Skin of body (tissue), 2 donors: ENCODE data around the gene ITIH4. TPM values are rescaled to one million over a fixed set of nuclear protein-coding genes. Genes with fewer than 3 reads are reported as not detected.
"Not testable (repeated sequence)": the region's sequence is repeated elsewhere in the genome, so short reads cannot be mapped to it uniquely, and the experiment has no call there.

Source experiments
- DNase-seq: peaks from one replicate; lab custom pipeline; 2025; lab: John Stamatoyannopoulos, UW
- total RNA-seq: library from RNA; depleted of rRNA; stranded (reverse); fragments of >200 nt; gene quantifications from one replicate; pipeline ENCODE4 v1.2.3, GENCODE V29; 2014

ITIH4 gene
- total RNA-seq, 1 donor from 2014 or later, result 4.6 TPM

DNA sequence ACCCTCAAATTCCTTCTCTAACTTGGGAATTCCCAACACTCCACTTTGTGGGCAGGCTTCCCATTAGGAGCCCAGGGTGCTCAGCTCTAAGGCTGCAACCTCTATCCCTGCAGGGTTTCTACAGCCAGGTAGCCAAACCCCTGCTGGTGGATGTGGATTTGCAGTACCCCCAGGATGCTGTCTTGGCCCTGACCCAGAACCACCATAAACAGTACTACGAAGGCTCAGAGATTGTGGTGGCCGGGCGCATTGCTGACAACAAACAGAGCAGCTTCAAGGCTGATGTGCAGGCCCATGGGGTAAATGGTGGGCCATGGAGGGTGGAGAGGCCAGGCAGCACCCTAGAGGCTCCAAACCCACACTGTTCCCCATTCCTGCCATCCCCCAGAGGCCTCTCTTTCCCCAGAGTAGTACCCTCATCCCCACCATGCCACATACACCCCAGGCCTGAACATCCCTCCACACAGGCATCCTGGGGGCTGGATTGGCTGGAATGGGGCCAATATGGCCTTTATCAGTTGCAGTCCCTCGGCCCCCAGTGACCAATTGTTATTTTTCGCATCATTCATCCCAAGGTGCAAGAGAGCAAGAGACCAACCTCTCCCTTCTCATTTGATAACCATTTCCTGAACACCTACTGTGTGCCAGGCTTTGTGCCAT is 45.4 kb downstream of the ITIH4 start:
- no peak for DNase-seq

DNA sequence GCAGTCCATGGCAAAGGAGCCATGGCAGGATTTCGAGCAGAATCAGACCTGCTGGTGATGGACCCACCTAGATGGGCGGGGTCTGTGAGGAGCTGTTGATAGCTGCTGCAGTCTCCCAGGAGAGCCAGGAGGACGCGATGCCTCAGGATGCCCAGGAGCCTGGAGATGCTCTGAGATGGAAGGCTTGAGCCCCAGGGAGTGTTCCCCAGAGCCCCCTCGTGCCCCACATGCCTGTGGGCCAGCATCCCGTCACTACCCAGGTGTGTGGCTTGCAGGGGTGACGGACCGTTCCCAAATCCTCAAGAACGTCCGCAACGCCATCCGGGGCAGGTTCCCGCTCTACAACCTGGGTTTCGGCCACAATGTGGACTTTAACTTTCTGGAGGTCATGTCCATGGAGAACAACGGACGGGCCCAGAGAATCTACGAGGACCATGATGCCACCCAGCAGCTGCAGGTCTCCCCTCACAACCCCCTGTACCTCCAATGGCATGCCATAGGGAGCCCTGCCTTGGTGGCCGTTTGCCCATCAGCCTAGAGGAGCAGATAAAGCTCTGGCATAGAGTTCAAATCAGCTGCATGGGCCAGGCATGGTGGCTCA is 46.4 kb downstream of the ITIH4 start:
- DNase-seq, result no peak

DNA sequence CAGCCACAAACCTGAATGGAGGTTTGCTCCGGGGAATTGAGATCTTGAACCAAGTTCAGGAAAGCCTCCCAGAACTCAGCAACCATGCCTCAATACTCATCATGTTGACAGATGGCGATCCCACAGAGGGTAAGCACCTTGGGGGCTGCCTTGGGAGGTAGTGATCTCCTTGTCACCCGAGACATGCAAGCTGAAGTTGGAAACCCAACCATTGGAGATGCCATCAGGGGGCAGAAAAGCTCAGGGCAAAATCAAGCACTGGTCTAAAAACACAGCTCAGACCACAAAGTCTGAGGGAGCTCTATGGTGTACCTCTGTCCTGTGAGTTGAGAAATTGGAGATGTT is 47.3 kb downstream of the ITIH4 start:
- DNase-seq, result no peak

DNA sequence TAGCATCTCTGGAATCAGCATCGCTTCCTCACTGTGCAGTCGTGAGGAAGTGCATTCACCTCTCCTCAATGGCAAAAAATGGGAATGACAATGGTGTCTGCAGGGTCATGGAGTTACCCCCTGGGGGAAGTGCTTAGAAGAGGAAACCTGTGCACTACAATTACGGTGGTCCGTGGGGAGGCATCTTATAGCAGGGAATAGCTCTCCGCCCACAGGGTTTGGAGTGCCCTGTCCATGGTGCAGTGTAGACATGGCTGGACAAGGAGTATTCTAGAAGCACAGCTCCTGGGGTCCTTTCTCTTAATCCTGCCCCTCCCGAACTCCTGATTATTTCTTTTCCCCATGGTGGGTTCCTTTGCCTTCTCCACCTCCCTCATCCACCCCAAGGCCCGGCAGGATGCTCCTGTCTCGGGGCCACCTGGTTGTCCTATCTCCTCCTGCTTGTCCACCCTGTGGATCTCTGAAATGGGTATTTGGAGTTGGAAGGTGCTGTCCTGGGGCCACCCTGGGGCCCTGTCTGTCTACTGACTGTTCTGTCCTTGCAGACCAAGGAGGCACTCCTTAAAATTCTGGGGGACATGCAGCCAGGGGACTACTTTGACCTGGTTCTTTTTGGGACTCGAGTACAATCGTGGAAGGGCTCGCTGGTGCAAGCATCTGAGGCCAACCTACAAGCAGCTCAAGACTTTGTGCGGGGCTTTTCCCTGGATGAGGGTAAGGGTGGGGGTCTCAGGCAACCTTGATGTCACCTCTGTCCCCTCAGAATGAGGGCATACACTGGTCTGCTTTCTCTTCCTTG is 47.9 kb downstream of the ITIH4 start:
- no peak for DNase-seq

DNA sequence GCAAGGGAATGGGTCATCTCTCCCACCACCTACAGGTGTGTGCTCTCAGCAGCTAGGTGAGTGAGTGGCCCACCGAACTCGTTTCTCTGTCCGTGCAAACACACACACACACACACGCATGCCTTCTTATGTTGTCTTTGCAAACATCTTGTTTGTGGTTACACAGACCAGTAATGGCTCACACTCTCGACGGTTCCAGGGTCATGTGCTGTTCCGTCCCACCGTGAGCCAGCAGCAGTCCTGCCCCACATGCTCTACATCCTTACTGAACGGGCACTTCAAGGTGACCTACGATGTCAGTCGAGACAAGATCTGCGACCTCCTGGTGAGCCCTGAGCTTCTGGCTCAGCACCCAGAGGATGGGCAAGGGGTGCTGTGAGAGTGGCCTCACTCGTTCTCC is 48.7 kb downstream of the ITIH4 start:
- DNase-seq, result no peak

DNA sequence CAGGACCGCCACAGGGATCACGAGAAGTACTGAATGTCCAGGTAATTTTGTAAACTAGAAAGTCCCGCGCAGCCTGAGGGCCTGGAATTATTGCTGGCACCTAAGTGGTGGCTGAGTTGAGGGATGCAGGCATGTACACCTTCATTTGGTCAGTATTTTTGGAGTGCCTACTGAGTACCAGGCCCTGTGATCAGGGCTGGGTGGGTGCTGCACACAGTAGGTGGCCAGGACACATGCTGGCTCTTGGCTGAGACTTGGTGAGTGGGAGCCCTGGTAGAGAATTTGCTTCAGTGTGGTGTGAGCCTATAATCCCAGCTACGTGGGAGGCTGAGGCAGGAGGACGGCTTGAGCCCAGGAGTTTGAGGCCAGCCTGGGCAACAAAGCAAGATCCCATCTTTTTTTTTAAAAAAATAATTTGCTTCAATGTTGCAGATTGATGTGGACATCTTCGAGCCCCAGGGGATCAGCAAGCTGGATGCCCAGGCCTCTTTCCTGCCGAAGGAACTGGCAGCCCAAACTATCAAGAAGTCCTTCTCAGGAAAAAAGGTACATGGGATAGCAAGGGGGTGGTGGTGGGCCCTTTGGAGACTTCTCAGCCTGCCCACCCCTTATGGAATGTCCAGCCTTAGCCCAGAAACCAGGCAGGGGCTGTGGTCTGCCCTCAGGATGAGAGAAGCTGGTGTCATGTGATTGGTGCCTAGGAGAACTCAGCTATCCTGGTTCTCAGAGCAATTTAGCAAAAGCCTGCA is 50.5 kb downstream of the ITIH4 start:
- DNase-seq, result no peak

DNA sequence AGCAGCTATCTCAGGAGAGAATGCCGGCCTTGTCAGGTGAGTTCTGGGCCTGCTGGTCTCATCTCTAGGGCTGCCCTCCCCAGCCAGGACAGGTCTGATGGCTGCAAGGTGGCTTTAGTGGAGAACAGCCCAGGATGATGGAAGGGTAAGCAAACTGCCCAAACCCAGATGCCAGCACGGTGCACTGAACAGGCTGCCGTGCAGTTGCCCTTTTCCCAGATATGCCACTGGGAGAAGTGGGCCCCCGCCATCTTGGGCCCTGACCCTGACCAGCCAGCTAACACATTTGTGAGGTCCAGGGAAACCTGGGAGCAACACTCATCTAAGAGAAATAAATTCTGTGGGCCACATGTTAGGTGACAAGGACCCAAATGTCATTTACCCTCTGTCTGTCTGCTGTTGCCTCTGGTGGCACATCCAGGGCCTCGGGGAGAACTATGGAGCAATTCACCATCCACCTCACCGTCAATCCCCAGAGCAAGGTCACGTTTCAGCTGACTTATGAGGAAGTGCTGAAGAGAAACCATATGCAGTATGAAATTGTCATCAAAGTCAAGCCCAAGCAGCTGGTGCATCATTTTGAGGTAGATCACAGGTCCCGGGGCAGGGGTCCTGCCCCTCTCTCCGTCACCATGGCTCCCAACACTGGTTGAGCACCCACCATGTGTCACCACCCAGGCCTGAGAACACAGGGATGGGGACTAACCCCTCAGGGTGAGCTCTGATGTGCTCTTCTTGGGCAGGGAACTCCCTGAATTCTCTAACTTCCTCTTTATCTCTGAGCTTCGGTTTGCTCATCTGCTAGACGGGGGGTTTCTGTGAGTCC is 51.2 kb downstream of the ITIH4 start:
- DNase-seq, result no peak

DNA sequence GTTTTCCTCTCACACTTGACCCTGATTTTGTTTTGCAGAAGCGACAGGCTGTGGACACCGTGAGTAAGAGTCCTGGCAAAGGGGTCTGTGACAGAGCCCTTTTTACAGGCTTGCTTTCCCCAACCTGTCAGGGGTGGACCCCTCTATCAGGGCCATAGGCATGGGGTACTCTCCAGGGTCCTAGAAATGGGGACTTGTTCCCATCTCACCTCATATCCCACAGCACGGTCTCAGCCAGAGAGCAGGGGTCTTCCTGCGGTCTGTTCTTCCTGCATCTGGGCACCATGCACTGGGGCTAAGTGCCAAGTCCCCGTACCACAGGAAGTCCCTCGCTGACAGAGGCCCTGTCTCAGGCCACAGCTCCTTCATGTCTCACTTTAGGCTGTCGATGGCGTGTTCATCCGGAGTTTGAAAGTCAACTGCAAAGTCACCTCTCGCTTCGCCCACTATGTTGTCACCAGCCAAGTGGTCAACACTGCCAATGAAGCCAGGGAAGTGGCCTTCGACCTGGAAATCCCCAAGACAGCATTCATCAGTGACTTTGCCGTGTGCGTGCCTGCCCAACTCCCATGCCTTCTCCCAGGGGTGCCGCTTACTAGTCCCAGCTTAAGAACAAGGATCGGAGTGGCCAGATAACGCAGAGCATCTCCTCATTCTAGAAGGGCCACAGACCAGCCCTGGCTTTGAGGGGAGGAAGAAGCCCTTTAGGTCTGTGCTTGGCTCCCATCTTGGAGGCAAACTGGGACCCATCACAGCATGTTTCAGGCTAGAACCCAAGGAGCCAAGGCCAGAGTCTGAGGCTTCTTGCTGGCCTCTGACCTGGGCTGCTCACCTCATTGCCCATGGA is 52.3 kb downstream of the ITIH4 start:
- no peak for DNase-seq

DNA sequence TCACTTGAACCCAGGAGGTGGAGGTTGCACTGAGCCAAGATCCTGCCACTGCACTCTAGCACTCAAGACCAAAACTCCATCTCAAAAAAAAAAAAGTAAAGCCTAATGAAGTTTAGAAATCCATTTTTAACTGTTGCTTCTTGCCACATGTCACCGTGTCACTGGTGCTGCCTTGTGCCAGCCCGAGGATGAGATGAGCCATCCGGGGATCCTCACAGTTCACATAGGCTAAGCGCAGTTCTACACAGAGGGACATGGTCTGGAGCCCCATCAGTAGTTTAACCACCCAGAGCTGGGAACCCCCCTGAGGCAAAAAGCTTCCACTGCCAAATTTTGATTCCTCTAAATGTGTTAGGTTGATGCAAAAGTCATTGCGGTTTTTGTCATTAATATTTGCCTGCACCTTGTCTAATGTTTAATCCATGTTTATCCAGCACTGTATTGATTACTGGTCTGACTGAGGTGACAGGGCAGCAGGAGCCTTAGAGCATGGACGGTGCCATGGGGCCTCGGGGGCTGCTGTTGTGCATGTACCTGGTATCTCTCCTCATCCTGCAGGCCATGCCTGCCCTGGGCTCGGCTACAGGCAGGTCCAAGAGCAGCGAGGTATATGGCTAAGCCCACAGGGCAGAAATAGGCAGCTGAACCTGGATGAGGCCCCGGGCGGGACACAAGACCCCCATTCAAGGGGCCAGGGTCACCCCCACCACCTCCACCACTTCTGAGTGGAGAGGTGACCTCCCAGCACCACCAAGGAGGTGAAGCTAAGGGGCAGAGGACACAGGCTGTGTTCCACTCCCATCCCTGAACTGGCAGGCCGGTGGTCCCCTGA is 53.1 kb downstream of the ITIH4 start, which contains the start of gene ITIH1:
Gene ITIH1 (plus strand): TSS at position 473 of the 832 bp plus-strand sequence. CDS start 17 bp downstream, at position 490.
- DNase-seq, result no peak

DNA sequence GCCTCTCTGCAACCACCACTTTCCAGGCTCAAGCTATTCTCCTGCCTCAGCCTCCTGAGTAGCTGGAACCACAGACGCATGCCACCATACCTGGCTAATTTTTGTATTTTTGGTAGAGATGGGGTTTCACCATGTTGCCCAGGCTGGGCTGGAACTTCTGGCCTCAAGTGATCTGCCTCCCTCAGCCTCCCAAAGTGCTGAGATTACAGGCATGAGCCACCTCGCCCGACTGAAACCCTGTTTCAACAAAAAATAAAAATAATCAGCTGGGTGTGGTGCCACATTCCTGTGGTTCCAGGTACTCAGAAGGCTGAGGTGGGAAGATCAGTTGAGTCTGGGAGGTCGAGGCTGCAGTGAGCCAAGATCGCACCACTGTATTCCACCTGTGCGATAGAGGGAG is 54.0 kb downstream of the ITIH4 start:
- not testable (repeated sequence) for DNase-seq

DNA sequence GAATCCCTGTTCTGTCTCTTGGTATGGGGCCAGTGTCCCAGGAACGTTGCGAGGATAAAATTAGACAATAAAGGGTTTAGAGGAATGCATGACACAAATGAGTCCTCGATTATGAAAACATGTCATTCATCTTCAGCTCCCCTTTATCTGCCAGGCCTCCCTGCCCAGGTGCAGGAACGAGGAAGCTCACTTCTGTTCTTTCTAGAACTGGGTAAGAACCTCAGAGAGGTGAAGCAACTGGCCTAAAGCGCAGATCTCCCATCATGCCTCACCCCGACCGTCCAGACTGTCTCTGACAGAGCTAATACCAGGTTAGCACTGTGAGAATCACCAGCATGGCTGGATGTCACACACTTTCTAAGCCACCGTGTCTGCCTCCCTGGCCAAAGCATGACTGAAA is 54.6 kb downstream of the ITIH4 start:
- no peak for DNase-seq

DNA sequence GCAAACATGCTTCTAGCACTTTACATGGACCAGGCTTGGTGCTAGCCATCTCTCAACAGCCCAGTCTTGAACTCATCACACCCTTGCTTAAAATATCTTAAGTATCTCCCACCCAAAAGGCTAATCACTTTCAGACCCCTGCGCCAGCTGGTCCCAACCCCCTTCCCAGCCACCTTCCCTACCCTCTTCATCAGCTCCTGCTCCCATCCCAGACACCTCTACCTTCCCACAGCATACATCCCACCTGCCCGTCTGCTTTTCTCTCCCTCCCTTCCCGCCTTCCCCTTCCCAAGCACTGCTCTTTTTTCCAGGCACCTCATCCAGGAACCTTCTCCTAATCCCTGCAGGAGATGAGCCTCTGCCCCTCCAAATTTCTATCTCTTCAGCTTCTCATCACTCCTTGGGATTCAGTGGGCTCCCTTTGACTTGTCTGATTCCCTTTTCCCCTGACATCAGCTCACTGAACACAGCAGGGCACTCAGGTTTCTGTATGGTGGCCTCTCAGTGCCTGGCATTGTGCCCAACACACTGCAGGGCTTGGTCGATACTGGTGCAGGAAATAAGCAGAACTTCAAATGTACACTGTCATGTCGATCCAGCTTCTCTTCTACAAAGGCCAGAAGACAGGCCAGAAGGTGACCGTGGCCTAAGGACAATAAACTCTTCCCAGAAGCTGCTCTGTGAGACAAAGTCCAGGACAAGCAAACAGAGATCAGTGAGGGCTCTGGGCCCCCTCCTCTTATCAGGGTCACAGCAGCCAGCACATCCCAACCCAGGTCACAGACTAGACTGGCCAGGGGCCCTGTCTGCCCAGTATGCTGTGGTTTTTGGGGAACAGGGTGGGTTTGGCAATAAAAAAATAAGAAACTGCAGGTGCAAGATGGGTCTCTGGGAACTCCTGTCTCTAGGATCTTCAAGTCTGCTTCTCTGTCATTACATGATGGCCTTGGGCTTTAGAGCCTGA is 55.3 kb downstream of the ITIH4 start:
- no peak for DNase-seq

DNA sequence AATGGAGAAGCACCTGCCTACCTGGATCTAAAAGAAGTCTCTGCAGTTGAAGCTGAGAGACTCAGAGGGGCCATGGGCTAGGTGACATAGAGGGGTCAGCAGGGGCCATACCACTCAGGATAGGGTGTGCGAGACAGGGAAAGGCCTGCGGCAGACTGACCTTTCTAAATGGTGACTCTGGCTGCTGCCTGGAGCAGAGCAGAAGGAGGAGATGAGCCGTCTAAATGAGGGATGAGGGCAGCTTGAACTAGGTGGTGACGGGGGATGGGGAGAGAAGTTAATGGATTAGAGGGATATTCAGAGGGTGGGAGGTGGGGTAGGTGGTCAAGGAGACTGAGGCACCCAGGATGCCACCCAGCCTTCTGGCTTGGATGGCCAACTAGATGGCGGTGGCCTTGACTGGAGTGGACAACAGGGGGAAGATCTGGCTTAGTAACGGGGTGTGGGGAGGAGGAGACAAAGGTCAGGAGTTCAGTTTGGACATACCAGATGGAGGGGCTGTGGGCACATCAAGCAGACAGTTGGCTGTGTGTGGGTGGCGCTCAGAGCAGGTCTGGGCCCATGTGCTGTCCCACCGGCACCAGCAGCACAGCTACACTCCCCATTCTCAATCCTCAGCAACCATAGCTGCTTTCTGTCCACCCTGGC is 56.3 kb downstream of the ITIH4 start:
- no peak for DNase-seq

DNA sequence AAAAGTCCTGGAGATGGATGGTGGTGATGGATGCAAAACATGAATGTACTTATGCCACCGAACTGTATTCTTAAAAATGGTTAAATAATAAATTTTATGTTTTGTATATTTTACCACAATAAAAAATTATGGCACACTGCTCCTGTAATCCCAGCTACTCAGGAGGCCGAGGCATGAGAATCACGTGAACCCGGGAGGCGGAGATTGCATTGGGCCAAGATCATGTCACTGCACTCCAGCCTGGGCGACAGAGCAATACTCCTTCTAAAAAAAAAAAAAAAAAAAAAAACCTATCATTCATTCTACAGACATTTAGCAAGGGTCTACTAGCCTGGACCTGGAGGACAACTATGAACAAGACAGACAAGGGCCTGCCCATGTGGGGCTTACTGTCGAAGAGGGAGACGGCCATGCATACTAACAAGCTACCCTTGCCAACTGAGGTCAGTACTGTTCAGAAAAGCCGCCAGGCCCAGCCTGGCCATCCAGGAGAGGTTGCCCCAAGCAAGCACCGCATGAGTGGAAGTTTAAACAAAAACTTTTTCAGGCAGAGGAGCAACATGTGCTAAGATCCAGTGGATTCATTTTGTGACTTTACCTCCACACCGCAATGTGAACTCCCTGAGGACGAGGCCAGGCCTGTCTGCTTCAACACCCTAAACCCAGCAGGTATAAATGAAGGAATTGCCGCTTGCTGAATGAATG is 57.0 kb downstream of the ITIH4 start:
- DNase-seq, result no peak

DNA sequence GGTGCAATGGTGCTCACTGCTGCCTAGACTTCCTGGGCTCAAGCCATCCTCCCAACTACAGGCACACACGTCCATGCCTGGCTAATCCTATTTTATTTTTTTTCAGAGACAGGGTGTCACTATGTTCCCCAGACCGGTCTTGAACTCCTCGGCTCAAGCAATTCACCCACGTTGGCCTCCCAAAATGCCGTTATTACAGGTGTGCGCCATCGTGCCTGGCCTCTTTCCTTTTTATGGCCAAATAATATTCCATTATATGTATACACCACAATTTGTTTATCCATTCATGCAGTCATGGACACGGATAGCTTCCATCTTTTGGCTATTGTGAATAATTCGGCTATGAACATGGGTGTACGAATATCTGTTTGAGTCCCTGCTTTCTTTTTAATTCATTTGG is 58.8 kb downstream of the ITIH4 start:
- DNase-seq, result no peak

DNA sequence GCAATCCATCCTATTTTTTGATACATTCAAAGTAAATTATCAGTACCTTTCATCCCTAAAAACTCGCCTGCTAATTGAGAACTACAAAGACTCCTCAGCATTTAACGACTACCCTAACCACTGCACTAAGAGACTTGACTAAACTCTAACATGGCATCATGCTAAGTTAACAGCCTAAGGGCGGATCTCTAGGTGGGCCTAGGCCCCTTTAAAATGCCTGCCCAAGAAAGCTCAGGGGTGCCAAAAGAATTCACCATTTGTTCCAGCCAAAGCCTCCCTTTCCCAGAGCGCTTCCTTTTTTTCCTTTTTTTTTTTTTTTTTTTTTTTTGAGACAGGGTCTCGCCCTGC is 59.2 kb downstream of the ITIH4 start:
- no peak for DNase-seq
